Measurements from ENCODE around the gene THSD4. TPM values are rescaled to one million over a fixed set of nuclear protein-coding genes. Genes with fewer than 3 reads are reported as not detected.

Gene THSD4
- total RNA-seq, 4 donors from 2014 or later = 2.7 to 49.2 (median 15.8) TPM

GRCh38 chr15:71281256-71281655 lies 166.0 kb downstream of the THSD4 start:
- no peak for TF ChIP-seq CTCF (IDR thresholded peaks at IDR 0.05)
- DNase-seq (ENCODE audit: low spot score) = no peak
- no peak for ATAC-seq (ENCODE audit: low FRiP score)

GRCh38 chr15:71282076-71282475 lies 166.8 kb downstream of the THSD4 start:
- TF ChIP-seq CTCF (IDR thresholded peaks at IDR 0.05) = no peak
- ATAC-seq (ENCODE audit: low FRiP score) = no peak
- DNase-seq (ENCODE audit: low spot score) = no peak

- no peak for TF ChIP-seq CTCF (IDR thresholded peaks at IDR 0.05)
- ATAC-seq (ENCODE audit: low FRiP score) = no peak
- no peak for DNase-seq (ENCODE audit: low spot score)
Measured at GRCh38 chr15:71288348-71288955, 173.2 kb downstream of the THSD4 start.

- DNase-seq (ENCODE audit: low spot score) (no peak), ATAC-seq (ENCODE audit: low FRiP score) (no peak)
- no peak for TF ChIP-seq CTCF (IDR thresholded peaks at IDR 0.05)
Measured at GRCh38 chr15:71290002-71290401, 174.7 kb downstream of the THSD4 start.

- no peak for ATAC-seq (ENCODE audit: low FRiP score)
- no peak for TF ChIP-seq CTCF (IDR thresholded peaks at IDR 0.05)
- no peak for DNase-seq (ENCODE audit: low spot score)
Measured at GRCh38 chr15:71290881-71291635, 175.8 kb downstream of the THSD4 start.

GRCh38 chr15:71291723-71292122 lies 176.5 kb downstream of the THSD4 start:
- TF ChIP-seq CTCF (IDR thresholded peaks at IDR 0.05) = no peak
- ATAC-seq (ENCODE audit: low FRiP score) (no peak), DNase-seq (ENCODE audit: low spot score) (no peak)

- no peak for ATAC-seq (ENCODE audit: low FRiP score)
- DNase-seq (ENCODE audit: low spot score) = no peak
- no peak for TF ChIP-seq CTCF (IDR thresholded peaks at IDR 0.05)
Measured at GRCh38 chr15:71293723-71294122, 178.5 kb downstream of the THSD4 start.
